Keratinocyte (primary cell): Measurements from ENCODE around the gene NFATC2. TPM values are rescaled to one million over a fixed set of nuclear protein-coding genes. Genes with fewer than 3 reads are reported as not detected.

Experiments
- DNase-seq: peaks from one replicate; pipeline ENCODE4 v3.0.0-alpha.2; 2011; ENCODE audit warnings: low read depth, missing footprints, low spot score
- FAIRE-seq: peaks from 2 replicates; lab custom pipeline; 2011; peaks lifted over from hg19 to GRCh38; lab: Jason Lieb, UNC
- H2AFZ ChIP-seq: 2 replicates; pipeline ENCODE4 v1.6.0; 2012; ENCODE audit warnings: low read length, control low read depth, inconsistent platforms; ENCODE audit not compliant: control insufficient read depth
- H3K27ac ChIP-seq: 2 replicates; pipeline ENCODE4 v1.5.1; 2011; ENCODE audit warnings: low read length; ENCODE audit not compliant: control insufficient read depth, insufficient read depth
- H3K27me3 ChIP-seq: 3 replicates; pipeline ENCODE4 v1.6.0; 2011; ENCODE audit warnings: low read length; ENCODE audit not compliant: control insufficient read depth, insufficient read depth; ENCODE audit errors: extremely low read depth
- H3K36me3 ChIP-seq, 2 experiments: 2 replicates in 1 of 2; 3 replicates in 1 of 2; pipeline ENCODE4 v1.5.1; 2011; ENCODE audit warnings: low read length in 2 of 2, mild to moderate bottlenecking in 1 of 2; ENCODE audit not compliant: control insufficient read depth in 2 of 2, insufficient read depth in 2 of 2; ENCODE audit errors: extremely low read depth in 1 of 2
- H3K4me1 ChIP-seq: 3 replicates; pipeline ENCODE4 v1.5.1; 2011; ENCODE audit warnings: low read length; ENCODE audit not compliant: control insufficient read depth, insufficient read depth; ENCODE audit errors: extremely low read depth
- H3K4me2 ChIP-seq: 3 replicates; pipeline ENCODE4 v1.6.0; 2011; ENCODE audit warnings: low read depth, low read length; ENCODE audit not compliant: control insufficient read depth, insufficient read depth; ENCODE audit errors: extremely low read depth
- H3K4me3 ChIP-seq, 3 experiments: fragments of 200-600 bp in 1 of 3; sonication (generic) in 1 of 3; 2 replicates in 2 of 3; 3 replicates in 1 of 3; pipeline ENCODE4 v1.5.1; 2011 to 2016; ENCODE audit warnings: low read length in 3 of 3, mild to moderate bottlenecking in 3 of 3, control low read depth in 2 of 3, inconsistent platforms in 1 of 3, low read depth in 1 of 3, mixed read lengths in 1 of 3, mixed run types in 1 of 3, moderate library complexity in 1 of 3; ENCODE audit not compliant: control insufficient read depth in 2 of 3, insufficient read depth in 2 of 3; ENCODE audit errors: extremely low read depth in 1 of 3
- H3K79me2 ChIP-seq: 2 replicates; pipeline ENCODE4 v1.6.0; 2012; ENCODE audit warnings: low read length; ENCODE audit not compliant: control insufficient read depth, insufficient read depth
- H3K9ac ChIP-seq: 3 replicates; pipeline ENCODE4 v1.6.0; 2011; ENCODE audit warnings: low read length; ENCODE audit not compliant: control insufficient read depth, insufficient read depth; ENCODE audit errors: extremely low read depth
- H3K9me1 ChIP-seq: 3 replicates; pipeline ENCODE4 v1.6.0; 2011; ENCODE audit warnings: low read length; ENCODE audit not compliant: control insufficient read depth, insufficient read depth; ENCODE audit errors: extremely low read depth
- H3K9me3 ChIP-seq: 2 replicates; pipeline ENCODE4 v1.5.1; 2012; ENCODE audit warnings: low read depth, low read length; ENCODE audit not compliant: control insufficient read depth
- H4K20me1 ChIP-seq: 3 replicates; pipeline ENCODE4 v1.6.0; 2011; ENCODE audit warnings: low read length; ENCODE audit not compliant: control insufficient read depth, insufficient read depth; ENCODE audit errors: extremely low read depth
- EZH2 ChIP-seq: IDR thresholded peaks from one replicate; pipeline ENCODE4 v1.6.1; 2012; ENCODE audit warnings: inconsistent platforms, mild to moderate bottlenecking, low read length, moderate library complexity
- dilution Hi-C: fragments of 300-500 bp; cut with MboI; formaldehyde crosslinking; loops from one replicate; pipeline ENCODE4 v1.7.0; 2020; ENCODE audit warnings: low sequenced_read_pairs; ENCODE audit not compliant: extremely low pct_ligation_motif_present
- polyA plus RNA-seq, 5 experiments: library from polyadenylated mRNA; depleted of rRNA in 3 of 5; stranded (reverse) in 3 of 5; stranded (forward) in 1 of 5; unstranded in 1 of 5; fragments of >200 nt; gene quantifications; 1 replicate in 1 of 5; 2 replicates in 3 of 5; 3 replicates in 1 of 5; pipeline versions ENCODE4 v1.2.1 to v1.2.3, GENCODE V29; 2011 to 2012; ENCODE audit warnings: missing spikeins in 2 of 5, low read depth in 1 of 5, low replicate concordance in 1 of 5
- TF ChIP-seq, protein P1 (sequence below), 3 experiments: IDR thresholded peaks in 1 of 3; conservative IDR thresholded peaks in 1 of 3; optimal IDR thresholded peaks in 1 of 3; 2 replicates in 2 of 3; 3 replicates in 1 of 3; pipeline versions ENCODE3 to v1.5.1; 2011; ENCODE audit warnings: low read length in 3 of 3, mild to moderate bottlenecking in 3 of 3, moderate library complexity in 2 of 3, control low read depth in 1 of 3, inconsistent platforms in 1 of 3; ENCODE audit not compliant: insufficient read depth in 2 of 3; ENCODE audit errors: extremely low read depth in 1 of 3

NFATC2 gene
- polyA plus RNA-seq, 1 donor (not counting 4 experiments of a cell fraction or from before 2014, with no cell fraction given), result 0.05 TPM

DNA sequence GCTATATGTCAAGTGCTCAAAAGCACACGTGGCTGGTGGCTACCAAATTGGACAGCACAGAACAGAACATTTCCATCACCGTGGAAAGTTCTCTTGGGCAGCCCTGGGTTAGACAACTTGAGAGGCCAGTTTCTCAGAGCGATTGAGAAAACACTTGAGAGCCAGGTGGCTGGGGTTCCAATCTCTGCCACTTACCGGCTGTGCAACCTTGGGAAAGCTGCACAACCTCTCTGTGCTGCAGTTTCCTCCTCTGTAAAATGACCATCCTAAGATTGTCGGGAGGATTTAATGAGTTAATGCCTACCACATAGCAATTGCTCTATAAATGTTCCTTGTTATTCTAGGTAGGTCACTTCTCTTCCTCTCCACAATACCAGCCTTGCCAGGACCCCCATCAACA lies 25.1 kb upstream of the NFATC2 start:
- DNase-seq (no peak), FAIRE-seq (no peak)
- Histone ChIP-seq H3K9ac (no peak overlapping the region), H3K4me2 (no peak overlapping the region), H3K27me3 (peaks cover 36% of the 10 kb centered on the region), H3K4me3 (no peak overlapping the region), H2AFZ (no peak overlapping the region), H3K79me2 (no peaks in the 10 kb centered on the region), H3K27ac (no peak overlapping the region), H4K20me1 (no peaks in the 10 kb centered on the region), H3K4me1 (peaks cover 11% of the 10 kb centered on the region), H3K9me3 (no peaks in the 10 kb centered on the region), H3K36me3 (no peaks in the 10 kb centered on the region), H3K9me1 (no peaks in the 10 kb centered on the region)
- dilution Hi-C loops, result no loop called here
- no peak for TF ChIP-seq EZH2
- TF ChIP-seq, protein P1, sequence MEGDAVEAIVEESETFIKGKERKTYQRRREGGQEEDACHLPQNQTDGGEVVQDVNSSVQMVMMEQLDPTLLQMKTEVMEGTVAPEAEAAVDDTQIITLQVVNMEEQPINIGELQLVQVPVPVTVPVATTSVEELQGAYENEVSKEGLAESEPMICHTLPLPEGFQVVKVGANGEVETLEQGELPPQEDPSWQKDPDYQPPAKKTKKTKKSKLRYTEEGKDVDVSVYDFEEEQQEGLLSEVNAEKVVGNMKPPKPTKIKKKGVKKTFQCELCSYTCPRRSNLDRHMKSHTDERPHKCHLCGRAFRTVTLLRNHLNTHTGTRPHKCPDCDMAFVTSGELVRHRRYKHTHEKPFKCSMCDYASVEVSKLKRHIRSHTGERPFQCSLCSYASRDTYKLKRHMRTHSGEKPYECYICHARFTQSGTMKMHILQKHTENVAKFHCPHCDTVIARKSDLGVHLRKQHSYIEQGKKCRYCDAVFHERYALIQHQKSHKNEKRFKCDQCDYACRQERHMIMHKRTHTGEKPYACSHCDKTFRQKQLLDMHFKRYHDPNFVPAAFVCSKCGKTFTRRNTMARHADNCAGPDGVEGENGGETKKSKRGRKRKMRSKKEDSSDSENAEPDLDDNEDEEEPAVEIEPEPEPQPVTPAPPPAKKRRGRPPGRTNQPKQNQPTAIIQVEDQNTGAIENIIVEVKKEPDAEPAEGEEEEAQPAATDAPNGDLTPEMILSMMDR (optimal IDR thresholded peaks at IDR 0.05 in 1 of 3, IDR thresholded peaks at IDR 0.05 in 1 of 3, conservative IDR thresholded peaks at IDR 0.05 in 1 of 3; ENCODE audit: extremely low read depth in 1 of 3, insufficient read depth in 2 of 3, low read length in 3 of 3), result no peak

DNA sequence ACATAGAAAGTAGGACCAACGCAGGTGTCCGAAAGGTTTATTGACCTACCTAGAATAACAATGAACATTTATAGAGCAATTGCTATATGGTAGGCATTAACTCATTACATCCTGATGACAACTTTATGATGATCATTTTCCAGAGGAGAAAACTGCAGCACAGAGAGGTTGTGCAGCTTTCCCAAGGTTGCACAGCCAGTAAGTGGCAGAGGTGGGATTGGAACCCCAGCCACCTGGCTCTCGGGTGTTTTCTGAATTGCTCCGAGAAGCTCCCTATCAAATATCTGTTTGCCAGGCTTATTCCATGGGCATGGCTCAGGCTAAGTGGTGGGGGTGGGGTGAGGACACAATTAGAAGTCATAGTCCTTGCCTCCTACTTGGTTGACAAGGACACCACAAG lies 24.1 kb upstream of the NFATC2 start:
- Histone ChIP-seq H3K27ac (no peak overlapping the region), H2AFZ (no peak overlapping the region), H3K36me3 (no peaks in the 10 kb centered on the region), H3K4me1 (peaks cover 21% of the 10 kb centered on the region), H3K4me3 (no peak overlapping the region), H3K79me2 (no peaks in the 10 kb centered on the region), H3K4me2 (no peak overlapping the region), H4K20me1 (no peaks in the 10 kb centered on the region), H3K27me3 (peaks cover 46% of the 10 kb centered on the region), H3K9ac (no peak overlapping the region), H3K9me3 (no peaks in the 10 kb centered on the region), H3K9me1 (no peaks in the 10 kb centered on the region)
- no peak for DNase-seq
- TF ChIP-seq EZH2, result no peak
- TF ChIP-seq, protein P1 (optimal IDR thresholded peaks at IDR 0.05 in 1 of 3, IDR thresholded peaks at IDR 0.05 in 1 of 3, conservative IDR thresholded peaks at IDR 0.05 in 1 of 3; ENCODE audit: extremely low read depth in 1 of 3, insufficient read depth in 2 of 3, low read length in 3 of 3), result no peak
- FAIRE-seq, result no peak
- dilution Hi-C loops, result no loop called here
